Cardiac fibroblast (primary cell): ENCODE measurements around the gene SYF2.

Source experiments
- DNase-seq, 2 donors: peaks; one replicate each; pipeline versions ENCODE4 v3.0.0 to v3.0.0-alpha.2; 2010; ENCODE audit warnings: low read depth in 2 of 2
- H3K4me3 ChIP-seq, 2 donors: replicated peaks in 1 of 2; 1 replicate in 1 of 2; 2 replicates in 1 of 2; pipeline ENCODE4 v1.5.1; 2011; ENCODE audit warnings: low read depth in 2 of 2, low read length in 2 of 2, mild to moderate bottlenecking in 2 of 2, moderate library complexity in 1 of 2
- CTCF ChIP-seq: IDR thresholded peaks from one replicate; pipeline ENCODE4 v1.5.1; 2011; ENCODE audit warnings: low read depth, mild to moderate bottlenecking, low read length, inconsistent platforms

The SYF2 gene

GRCh38 chr1:25220666-25221065, 11.6 kb downstream of the SYF2 start:
- no peak overlapping the region for H3K4me3 ChIP-seq
- TF ChIP-seq CTCF: no peak
- no peak for DNase-seq

- no peak overlapping the region for H3K4me3 ChIP-seq
- no peak for DNase-seq
- no peak for TF ChIP-seq CTCF
These were observed 12.5 kb downstream of the SYF2 start for GRCh38 chr1:25219661-25220251.

DNA sequence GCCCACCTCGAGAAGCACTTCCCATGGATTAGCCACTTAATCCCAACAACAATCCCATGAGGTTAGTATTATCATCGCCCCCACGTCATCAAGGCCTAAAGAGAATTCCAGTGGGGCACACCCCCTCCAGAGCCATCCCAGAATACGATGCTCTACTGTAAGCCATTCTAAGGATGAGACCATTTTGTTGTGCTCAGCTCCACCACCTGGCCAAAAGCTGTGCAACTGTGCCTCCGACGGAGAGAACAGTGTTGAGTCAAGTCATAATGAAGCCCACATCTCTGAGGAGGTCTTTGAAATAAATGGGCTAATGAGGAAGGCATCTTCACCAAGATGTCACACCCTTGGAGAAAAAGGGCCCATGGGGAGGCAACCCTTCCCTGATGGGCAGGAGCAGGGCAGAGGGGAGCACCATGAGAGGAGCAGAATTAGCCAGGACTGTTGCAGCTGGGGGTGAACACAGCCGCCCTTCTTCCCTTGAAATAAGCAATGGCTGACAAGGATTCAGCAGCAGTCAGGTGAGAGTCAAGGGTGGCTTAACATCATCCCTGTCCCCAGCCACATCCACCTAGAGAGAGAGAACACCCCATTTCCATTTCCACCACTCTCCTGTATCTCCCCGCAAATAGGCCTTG, 14.6 kb downstream of the SYF2 start:
- H3K4me3 ChIP-seq: no peak overlapping the region
- no peak for DNase-seq
- no peak for TF ChIP-seq CTCF

- no peak overlapping the region for H3K4me3 ChIP-seq
- no peak for TF ChIP-seq CTCF
- DNase-seq: no peak
These were observed 15.3 kb downstream of the SYF2 start for GRCh38 chr1:25217015-25217414.

GRCh38 chr1:25216123-25216522, 16.2 kb downstream of the SYF2 start:
- no peak for DNase-seq
- no peak overlapping the region for H3K4me3 ChIP-seq
- no peak for TF ChIP-seq CTCF

GRCh38 chr1:25212725-25213124, 19.6 kb downstream of the SYF2 start:
- no peak overlapping the region for H3K4me3 ChIP-seq
- TF ChIP-seq CTCF: no peak
- DNase-seq: no peak

- no peak for TF ChIP-seq CTCF
- DNase-seq: no peak
- no peak overlapping the region for H3K4me3 ChIP-seq
These were observed 21.6 kb downstream of the SYF2 start for GRCh38 chr1:25210728-25211127.
